Ascending aorta (tissue), 2 donors: ENCODE measurements around the gene TACC2. TPM values are rescaled to one million over a fixed set of nuclear protein-coding genes. Genes with fewer than 3 reads are reported as not detected.

Experiments
- DNase-seq, 2 donors: peaks; one replicate each; pipeline ENCODE4 v3.0.0-alpha.2; 2019; ENCODE audit warnings: low spot score in 2 of 2
- H3K27ac ChIP-seq, 2 donors: fragments of 200-600 bp; sonication (generic); one replicate each; pipeline ENCODE4 v1.5.1; 2016 to 2017; ENCODE audit warnings: mild to moderate bottlenecking in 1 of 2
- H3K27me3 ChIP-seq: fragments of 200-600 bp; sonication (generic); one replicate; pipeline ENCODE4 v1.5.1; 2017
- H3K36me3 ChIP-seq, 2 donors: fragments of 200-600 bp; sonication (generic); one replicate each; pipeline ENCODE4 v1.5.1; 2016
- H3K4me1 ChIP-seq, 2 donors: fragments of 200-600 bp; sonication (generic); one replicate each; pipeline ENCODE4 v1.5.1; 2016 to 2017; ENCODE audit warnings: mild to moderate bottlenecking in 1 of 2
- H3K4me3 ChIP-seq, 2 donors: fragments of 200-600 bp; sonication (generic); one replicate each; pipeline ENCODE4 v1.5.1; 2016 to 2017; ENCODE audit warnings: mild to moderate bottlenecking in 1 of 2
- H3K9me3 ChIP-seq, 2 donors: fragments of 200-600 bp; sonication (generic); one replicate each; pipeline ENCODE4 v1.5.1; 2016
- intact Hi-C: fragments of 100-400 bp; cut with DNase I; formaldehyde crosslinking; loops from one replicate; pipeline ENCODE4 v1.15.1; 2023
- total RNA-seq: library from RNA; depleted of rRNA; stranded (reverse); fragments of >200 nt; gene quantifications from one replicate; pipeline ENCODE4 v1.1.0, GENCODE V29; 2016
- TF ChIP-seq, protein P1 (sequence below), 3 experiments: fragments of 200-600 bp in 2 of 3; fragments of 450-650 bp in 1 of 3; sonication (generic) in 2 of 3; IDR thresholded peaks; one replicate each; pipeline ENCODE4 v1.5.1; 2016 to 2019; ENCODE audit warnings: antibody characterized with exemption in 3 of 3, mild to moderate bottlenecking in 1 of 3, moderate library complexity in 1 of 3

TACC2 gene
- total RNA-seq, 1 donor from 2014 or later: 69.1 TPM

DNA sequence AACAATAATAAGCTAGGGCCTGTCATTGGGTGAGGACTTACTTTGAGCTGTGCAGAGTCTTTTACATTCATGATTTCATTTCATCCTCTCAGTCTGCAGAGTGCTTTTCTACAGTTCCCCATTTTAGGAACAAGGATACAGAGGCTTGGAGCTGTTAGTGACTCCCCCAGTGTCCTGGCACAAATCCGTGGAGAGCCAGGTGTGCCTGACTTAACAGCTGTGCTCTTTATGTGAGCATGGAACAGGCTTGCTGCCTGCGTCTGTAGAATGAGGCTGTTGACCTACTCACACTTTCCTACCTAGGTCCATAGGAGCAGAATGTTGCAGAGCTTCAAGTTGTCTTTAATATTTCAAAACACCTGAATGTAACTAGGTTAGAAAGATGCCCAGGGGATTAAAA, 231.8 kb downstream of the TACC2 start:
- peaks cover 27 to 81% of the 10 kb centered on the region in 2 donors for H3K36me3 ChIP-seq
- intact Hi-C loops: no loop called here

DNA sequence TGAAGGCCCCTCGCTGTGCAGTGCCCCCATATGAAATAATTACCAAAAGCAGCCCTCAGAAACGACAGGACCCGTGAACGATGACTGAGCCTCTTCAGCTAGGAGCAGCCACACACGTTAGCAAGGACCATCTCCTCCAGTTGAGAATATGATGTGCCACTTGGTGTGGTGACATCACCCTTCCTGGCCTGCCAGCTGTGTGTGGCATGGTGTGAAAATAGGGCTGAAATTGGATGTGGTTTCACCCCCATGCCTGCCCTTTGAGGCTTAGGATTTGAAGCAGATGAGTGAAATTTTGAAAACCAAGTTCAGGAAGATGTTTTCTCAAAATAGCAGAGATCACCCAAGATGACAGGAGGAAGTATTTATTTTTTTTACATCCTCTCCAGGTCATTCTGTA, 233.0 kb downstream of the TACC2 start:
- Histone ChIP-seq H3K4me1 (no peaks in the 10 kb centered on the region), H3K27me3 (no peaks in the 10 kb centered on the region), H3K27ac (no peak overlapping the region), H3K9me3 (no peaks in the 10 kb centered on the region), H3K4me3 (no peak overlapping the region), H3K36me3 (peaks cover 38 to 83% of the 10 kb centered on the region in 2 donors)
- intact Hi-C loops: no loop called here
- TF ChIP-seq, protein P1, sequence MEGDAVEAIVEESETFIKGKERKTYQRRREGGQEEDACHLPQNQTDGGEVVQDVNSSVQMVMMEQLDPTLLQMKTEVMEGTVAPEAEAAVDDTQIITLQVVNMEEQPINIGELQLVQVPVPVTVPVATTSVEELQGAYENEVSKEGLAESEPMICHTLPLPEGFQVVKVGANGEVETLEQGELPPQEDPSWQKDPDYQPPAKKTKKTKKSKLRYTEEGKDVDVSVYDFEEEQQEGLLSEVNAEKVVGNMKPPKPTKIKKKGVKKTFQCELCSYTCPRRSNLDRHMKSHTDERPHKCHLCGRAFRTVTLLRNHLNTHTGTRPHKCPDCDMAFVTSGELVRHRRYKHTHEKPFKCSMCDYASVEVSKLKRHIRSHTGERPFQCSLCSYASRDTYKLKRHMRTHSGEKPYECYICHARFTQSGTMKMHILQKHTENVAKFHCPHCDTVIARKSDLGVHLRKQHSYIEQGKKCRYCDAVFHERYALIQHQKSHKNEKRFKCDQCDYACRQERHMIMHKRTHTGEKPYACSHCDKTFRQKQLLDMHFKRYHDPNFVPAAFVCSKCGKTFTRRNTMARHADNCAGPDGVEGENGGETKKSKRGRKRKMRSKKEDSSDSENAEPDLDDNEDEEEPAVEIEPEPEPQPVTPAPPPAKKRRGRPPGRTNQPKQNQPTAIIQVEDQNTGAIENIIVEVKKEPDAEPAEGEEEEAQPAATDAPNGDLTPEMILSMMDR (IDR thresholded peaks at IDR 0.05): no peak
- DNase-seq: no peak

More for the DNA sequence above, 231.8 kb downstream of the TACC2 start:
- H3K27me3 ChIP-seq: no peaks in the 10 kb centered on the region
- no peaks in the 10 kb centered on the region for H3K9me3 ChIP-seq
- DNase-seq: no peak
- no peak overlapping the region for H3K27ac ChIP-seq
- no peaks in the 10 kb centered on the region for H3K4me1 ChIP-seq
- TF ChIP-seq, protein P1 (IDR thresholded peaks at IDR 0.05): no peak
- no peak overlapping the region for H3K4me3 ChIP-seq

GRCh38 chr10:122222638-122223037, 233.7 kb downstream of the TACC2 start:
- H3K9me3 ChIP-seq: no peaks in the 10 kb centered on the region
- no peak overlapping the region for H3K4me3 ChIP-seq
- no peaks in the 10 kb centered on the region for H3K27me3 ChIP-seq
- no peaks in the 10 kb centered on the region for H3K4me1 ChIP-seq
- intact Hi-C loops: no loop called here
- H3K27ac ChIP-seq: no peak overlapping the region
- no peak for DNase-seq
- TF ChIP-seq, protein P1 (IDR thresholded peaks at IDR 0.05): no peak
- H3K36me3 ChIP-seq: peaks cover 40 to 83% of the 10 kb centered on the region in 2 donors

- no peaks in the 10 kb centered on the region for H3K4me1 ChIP-seq
- H3K9me3 ChIP-seq: no peaks in the 10 kb centered on the region
- no peaks in the 10 kb centered on the region for H3K27me3 ChIP-seq
- no peak overlapping the region for H3K4me3 ChIP-seq
- intact Hi-C loops: no loop called here
- TF ChIP-seq, protein P1 (IDR thresholded peaks at IDR 0.05): no peak
- no peak for DNase-seq
- peaks cover 35 to 83% of the 10 kb centered on the region in 2 donors for H3K36me3 ChIP-seq
- no peak overlapping the region for H3K27ac ChIP-seq
These were observed 235.2 kb downstream of the TACC2 start for GRCh38 chr10:122224159-122224558.

GRCh38 chr10:122225330-122225729, 236.4 kb downstream of the TACC2 start:
- no peak for DNase-seq
- Histone ChIP-seq H3K9me3 (no peaks in the 10 kb centered on the region), H3K27ac (no peak overlapping the region), H3K36me3 (peaks cover 42 to 89% of the 10 kb centered on the region in 2 donors), H3K27me3 (no peaks in the 10 kb centered on the region), H3K4me3 (no peak overlapping the region), H3K4me1 (no peaks in the 10 kb centered on the region)
- TF ChIP-seq, protein P1 (IDR thresholded peaks at IDR 0.05): no peak
- intact Hi-C loops: no loop called here

GRCh38 chr10:122227754-122228153, 238.8 kb downstream of the TACC2 start:
- H3K36me3 ChIP-seq: peaks cover 48 to 82% of the 10 kb centered on the region in 2 donors
- intact Hi-C loops: no loop called here
- H3K9me3 ChIP-seq: no peaks in the 10 kb centered on the region
- TF ChIP-seq, protein P1 (IDR thresholded peaks at IDR 0.05): no peak
- H3K4me3 ChIP-seq: no peak overlapping the region
- no peak for DNase-seq
- no peak overlapping the region for H3K27ac ChIP-seq
- no peaks in the 10 kb centered on the region for H3K4me1 ChIP-seq
- H3K27me3 ChIP-seq: no peaks in the 10 kb centered on the region
